A549 treated with AZD2906 at 1 μM for 4 hours (cell line): Measurements from ENCODE around the gene PTP4A2. TPM values are rescaled to one million over a fixed set of nuclear protein-coding genes. Genes with fewer than 3 reads are reported as not detected.

ENCODE experiments used
- total RNA-seq: library from RNA; stranded (reverse); fragments of 200-300 nt; extraction: Qiagen RNA extraction; gene quantifications from 5 replicates; pipeline ENCODE4 v1.2.3, GENCODE V29; 2022

PTP4A2 gene
- 148 to 167 TPM (median 158 TPM) in 5 replicates for total RNA-seq

DNA sequence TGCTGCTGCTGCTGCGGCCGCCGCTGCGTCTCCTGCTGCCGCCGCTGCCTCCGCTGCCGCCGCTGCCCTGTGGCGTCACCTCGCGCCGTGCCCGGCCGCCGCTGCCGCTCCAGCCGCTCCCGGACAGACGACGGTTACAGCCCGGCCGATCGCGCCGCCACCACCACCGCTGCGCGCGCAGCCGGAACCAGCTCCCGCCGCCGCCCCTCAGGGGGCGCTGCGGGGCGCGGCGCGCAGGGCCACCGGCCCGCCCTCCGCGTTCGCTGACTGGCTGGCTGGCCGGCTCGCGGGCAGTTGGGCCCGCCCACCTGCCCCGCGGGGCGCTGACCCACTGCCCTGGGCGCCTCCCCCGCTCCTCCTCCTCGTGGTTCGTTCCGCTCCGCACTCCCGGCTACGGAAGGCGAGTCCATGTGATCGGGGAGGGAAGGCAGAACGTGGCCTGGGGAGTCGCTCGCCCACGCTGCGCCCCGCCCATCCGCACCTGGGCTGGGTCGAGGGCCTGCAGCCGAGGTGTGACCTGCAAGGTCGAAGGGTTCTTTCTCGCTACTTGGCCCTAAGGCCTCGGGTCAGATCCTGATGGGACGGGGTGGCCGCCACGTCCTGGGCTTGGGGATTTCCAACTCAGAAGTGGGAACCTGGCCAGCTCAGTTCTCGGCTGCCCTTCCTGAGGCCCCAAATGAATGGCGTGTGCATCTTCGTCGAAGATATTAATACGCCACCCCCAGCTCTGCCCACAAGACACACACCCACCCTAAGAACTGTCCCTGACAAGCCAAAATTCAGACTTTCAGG is at the start of gene PTP4A2:
Gene PTP4A2 (minus strand): TSS at position 185 of the 792 bp plus-strand sequence. CDS start 19,303 bp downstream, outside the sequence.

Other genes with a start within 250 kb of the PTP4A2 start
- gene COL16A1, start 234.4 kb downstream of the PTP4A2 start, total RNA-seq, result 2.8 to 4.5 TPM (median 4.1 TPM) in 5 replicates
- 4.0 to 5.1 TPM (median 4.6 TPM) in 5 replicates for gene ADGRB2, start 174.0 kb downstream of the PTP4A2 start, total RNA-seq
- gene SPOCD1, start 122.3 kb downstream of the PTP4A2 start, total RNA-seq, result 3.3 to 4.8 TPM (median 3.9 TPM) in 5 replicates
- gene KHDRBS1, start 75.5 kb upstream of the PTP4A2 start, total RNA-seq, result 126 to 142 TPM (median 130 TPM) in 5 replicates
- 9.4 to 11.1 TPM (median 10.9 TPM) in 5 replicates for gene TMEM39B, start 134.6 kb upstream of the PTP4A2 start, total RNA-seq
- 12.7 to 18.2 TPM (median 13.8 TPM) in 5 replicates for gene KPNA6, start 169.7 kb upstream of the PTP4A2 start, total RNA-seq
- 24.3 to 31.2 TPM (median 24.9 TPM) in 5 replicates for gene TXLNA, start 241.3 kb upstream of the PTP4A2 start, total RNA-seq